22Rv1 (cell line): ENCODE results near the gene FANCL.

ENCODE experiments used
- H3K27ac ChIP-seq: fragments of 450-650 bp; 2 replicates; pipeline ENCODE4 v1.5.1; 2017
- CTCF ChIP-seq: fragments of 450-650 bp; IDR thresholded peaks from 2 replicates; pipeline ENCODE4 v1.5.1; 2017; ENCODE audit warnings: mild to moderate bottlenecking
- ZFX ChIP-seq: fragments of 450-650 bp; IDR thresholded peaks from 2 replicates; pipeline ENCODE4 v1.6.1; 2017; ENCODE audit warnings: antibody characterized with exemption, borderline replicate concordance

Gene FANCL

GRCh38 chr2:58241546-58241864, 380 bp upstream of the FANCL start:
- H3K27ac ChIP-seq, result peak overlapping the region; percentile 77
- no peak for TF ChIP-seq ZFX
- no peak for TF ChIP-seq CTCF

GRCh38 chr2:58239243-58239925, 1.7 kb downstream of the FANCL start:
- H3K27ac ChIP-seq, result no peak overlapping the region
- TF ChIP-seq ZFX (no peak), CTCF (no peak)

- no peak for TF ChIP-seq CTCF
- no peak for TF ChIP-seq ZFX
- no peak overlapping the region for H3K27ac ChIP-seq
Measured at GRCh38 chr2:58237741-58238140, 3.4 kb downstream of the FANCL start.

GRCh38 chr2:58235984-58236383, 5.1 kb downstream of the FANCL start:
- H3K27ac ChIP-seq, result no peak overlapping the region
- no peak for TF ChIP-seq ZFX

- TF ChIP-seq ZFX (no peak), CTCF (no peak)
- no peak overlapping the region for H3K27ac ChIP-seq
Measured at GRCh38 chr2:58235170-58235569, 6.0 kb downstream of the FANCL start.

GRCh38 chr2:58228299-58228698, 12.8 kb downstream of the FANCL start:
- H3K27ac ChIP-seq, result no peak overlapping the region
- TF ChIP-seq ZFX (no peak), CTCF (no peak)

- TF ChIP-seq ZFX (no peak), CTCF (no peak)
- no peak overlapping the region for H3K27ac ChIP-seq
Measured at GRCh38 chr2:58227171-58227917, 13.8 kb downstream of the FANCL start.
